Caco-2 (cell line): ENCODE results near the gene PPFIBP2. TPM values are rescaled to one million over a fixed set of nuclear protein-coding genes. Genes with fewer than 3 reads are reported as not detected.

Source experiments
- BruUV-seq: library from RNA; stranded (reverse); fragments of 400-500 nt; replicated peaks from 2 replicates; lab custom pipeline; 2021; lab: Mats Ljungman, UMichigan
- CTCF ChIA-PET: fragments of 300-600 bp; sonication (Branson Sonifier 250); formaldehyde crosslinking; loops from one replicate; lab custom pipeline; 2022; ENCODE audit warnings: antibody characterized with exemption; lab: Charles Lee
- POLR2A ChIA-PET: fragments of 300-600 bp; sonication (Branson Sonifier 250); formaldehyde crosslinking; loops from one replicate; lab custom pipeline; 2022; ENCODE audit warnings: antibody characterized with exemption; lab: Charles Lee
- DNase-seq, 2 experiments: peaks; one replicate each; pipeline versions ENCODE4 v3.0.0 to v3.0.0-alpha.2; 2020 to 2022
- H3K27me3 ChIP-seq: replicated peaks from 2 replicates; pipeline ENCODE4 v1.6.0; 2011; ENCODE audit warnings: low read length; ENCODE audit not compliant: control insufficient read depth, insufficient read depth
- H3K36me3 ChIP-seq: 2 replicates; pipeline ENCODE4 v1.5.1; 2011; ENCODE audit warnings: low read length; ENCODE audit not compliant: control insufficient read depth, insufficient read depth
- H3K4me1 ChIP-seq: fragments of 250-450 bp; sonication (Bioruptor Pico); 2 replicates; pipeline ENCODE4 v1.5.1; 2020; ENCODE audit warnings: mild to moderate bottlenecking
- H3K4me3 ChIP-seq: 2 replicates; pipeline ENCODE4 v1.5.1; 2011; ENCODE audit warnings: low read depth, mild to moderate bottlenecking, control low read depth, low read length
- H3K9me3 ChIP-seq: fragments of 250-450 bp; sonication (Bioruptor Pico); 2 replicates; pipeline ENCODE4 v1.5.1; 2020; ENCODE audit warnings: mild to moderate bottlenecking, moderate library complexity
- H3K27ac Mint-ChIP-seq: one replicate; pipeline ENCODE4 v1.8.0; 2022; ENCODE audit warnings: mixed read lengths; ENCODE audit not compliant: unreplicated experiment
- H3K27me3 Mint-ChIP-seq: one replicate; pipeline ENCODE4 v1.8.0; 2022; ENCODE audit warnings: mixed read lengths; ENCODE audit not compliant: insufficient read depth, unreplicated experiment
- H3K36me3 Mint-ChIP-seq: one replicate; pipeline ENCODE4 v1.8.0; 2022; ENCODE audit warnings: mild to moderate bottlenecking, mixed read lengths; ENCODE audit not compliant: insufficient read depth, unreplicated experiment
- H3K4me1 Mint-ChIP-seq: one replicate; pipeline ENCODE4 v1.8.0; 2022; ENCODE audit warnings: low read depth, mixed read lengths; ENCODE audit not compliant: unreplicated experiment
- H3K4me3 Mint-ChIP-seq: one replicate; pipeline ENCODE4 v1.8.0; 2022; ENCODE audit warnings: mild to moderate bottlenecking, moderate library complexity, mixed read lengths; ENCODE audit not compliant: unreplicated experiment
- H3K9me3 Mint-ChIP-seq: one replicate; pipeline ENCODE4 v1.8.0; 2022; ENCODE audit warnings: mixed read lengths; ENCODE audit not compliant: unreplicated experiment
- CTCF ChIP-seq, 2 experiments: fragments of 200-600 bp in 1 of 2; IDR thresholded peaks; 1 replicate in 1 of 2; 2 replicates in 1 of 2; pipeline versions ENCODE4 v1.5.1 to v1.8.0; 2011 to 2022; ENCODE audit warnings: antibody characterized with exemption in 1 of 2, control low read depth in 1 of 2, inconsistent platforms in 1 of 2, low read depth in 1 of 2, low read length in 1 of 2, mild to moderate bottlenecking in 1 of 2, moderate library complexity in 1 of 2; ENCODE audit not compliant: insufficient read depth in 1 of 2, severe bottlenecking in 1 of 2, unreplicated experiment in 1 of 2
- intact Hi-C: fragments of 100-400 bp; cut with micrococcal nuclease; formaldehyde crosslinking; loops from one replicate; pipeline ENCODE4 v1.10.0; 2022; ENCODE audit not compliant: unreplicated experiment
- total RNA-seq: library from RNA; stranded (reverse); gene quantifications from 2 replicates; pipeline ENCODE4 v1.2.3, GENCODE V29; 2022

The PPFIBP2 gene
- total RNA-seq, 1 experiment from 2014 or later: 72.5 TPM

- H3K4me3 Mint-ChIP-seq: no peak overlapping the region
- ChIA-PET CTCF (no interaction called here), POLR2A (no interaction called here)
- no peak overlapping the region for H3K27ac Mint-ChIP-seq
- intact Hi-C loops: no loop called here
- no TSS peak for BruUV-seq
- no peaks in the 10 kb centered on the region for H3K27me3 ChIP-seq
- peak; percentile 14 to 51 for TF ChIP-seq CTCF (IDR thresholded peaks at IDR 0.05; ENCODE audit: insufficient read depth in 1 of 2, low read depth in 1 of 2, low read length in 1 of 2, severe bottlenecking in 1 of 2, unreplicated experiment in 1 of 2)
- no peaks in the 10 kb centered on the region for H3K36me3 ChIP-seq
- peaks cover 35% of the 10 kb centered on the region for H3K4me1 Mint-ChIP-seq
- H3K27me3 Mint-ChIP-seq: no peaks in the 10 kb centered on the region
- no peak overlapping the region for H3K4me3 ChIP-seq
- DNase-seq: no peak
- peaks cover 36% of the 10 kb centered on the region for H3K4me1 ChIP-seq
- no peaks in the 10 kb centered on the region for H3K9me3 Mint-ChIP-seq
- H3K36me3 Mint-ChIP-seq: peaks cover 6% of the 10 kb centered on the region
- H3K9me3 ChIP-seq: no peaks in the 10 kb centered on the region
Observed at GRCh38 chr11:7536100-7536499, 22.3 kb downstream of the PPFIBP2 start.

GRCh38 chr11:7537265-7537664 lies 23.5 kb downstream of the PPFIBP2 start:
- H3K36me3 Mint-ChIP-seq: peaks cover 6% of the 10 kb centered on the region
- Histone ChIP-seq H3K9me3 (no peaks in the 10 kb centered on the region), H3K27me3 (no peaks in the 10 kb centered on the region), H3K4me1 (peaks cover 37% of the 10 kb centered on the region), H3K4me3 (no peak overlapping the region), H3K36me3 (no peaks in the 10 kb centered on the region)
- no peak overlapping the region for H3K4me3 Mint-ChIP-seq
- no peaks in the 10 kb centered on the region for H3K9me3 Mint-ChIP-seq
- no peak for DNase-seq
- ChIA-PET POLR2A (interaction anchor here (0.6 kb wide), 1 partner anchor 1052 kb away, joined by 4 read pairs; no protein-coding TSS in a partner anchor), CTCF (no interaction called here)
- no peak overlapping the region for H3K27ac Mint-ChIP-seq
- peaks cover 47% of the 10 kb centered on the region for H3K4me1 Mint-ChIP-seq
- BruUV-seq: no TSS peak
- intact Hi-C loops: no loop called here
- H3K27me3 Mint-ChIP-seq: no peaks in the 10 kb centered on the region
- TF ChIP-seq CTCF (IDR thresholded peaks at IDR 0.05; ENCODE audit: insufficient read depth in 1 of 2, low read depth in 1 of 2, low read length in 1 of 2, severe bottlenecking in 1 of 2, unreplicated experiment in 1 of 2): no peak

- Histone ChIP-seq H3K36me3 (no peaks in the 10 kb centered on the region), H3K27me3 (no peaks in the 10 kb centered on the region), H3K4me1 (peaks cover 44% of the 10 kb centered on the region), H3K4me3 (no peak overlapping the region), H3K9me3 (no peaks in the 10 kb centered on the region)
- Mint-ChIP-seq H3K9me3 (no peaks in the 10 kb centered on the region), H3K27me3 (no peaks in the 10 kb centered on the region), H3K4me1 (peaks cover 51% of the 10 kb centered on the region), H3K4me3 (no peak overlapping the region), H3K27ac (peak overlapping the region; percentile 58), H3K36me3 (peaks cover 6% of the 10 kb centered on the region)
- intact Hi-C loops: loop anchor here (1.0 to 2.0 kb wide), 2 partner anchors 25 to 53 kb away; partner anchors contain the start of genes OLFML1 and PPFIBP2
- no peak for DNase-seq
- CTCF ChIA-PET: interaction anchor here (0.9 to 2.4 kb wide), 3 partner anchors 11 to 34 kb away, joined by 3 to 7 read pairs (median 5); no protein-coding TSS in a partner anchor
- POLR2A ChIA-PET: no interaction called here
- no TSS peak for BruUV-seq
- TF ChIP-seq CTCF (IDR thresholded peaks at IDR 0.05; ENCODE audit: insufficient read depth in 1 of 2, low read depth in 1 of 2, low read length in 1 of 2, severe bottlenecking in 1 of 2, unreplicated experiment in 1 of 2): no peak
Observed at GRCh38 chr11:7538031-7538430, 24.2 kb downstream of the PPFIBP2 start.
